GM19397 (cell line): ENCODE results near the gene CALD1.

Source experiments
- ATAC-seq: cut with Tn5 transposase; IDR thresholded peaks from one replicate; pipeline ENCODE4 v1.9.1; 2021; ENCODE audit warnings: mild to moderate bottlenecking, moderate library complexity; ENCODE audit not compliant: unreplicated experiment

CALD1 gene

DNA sequence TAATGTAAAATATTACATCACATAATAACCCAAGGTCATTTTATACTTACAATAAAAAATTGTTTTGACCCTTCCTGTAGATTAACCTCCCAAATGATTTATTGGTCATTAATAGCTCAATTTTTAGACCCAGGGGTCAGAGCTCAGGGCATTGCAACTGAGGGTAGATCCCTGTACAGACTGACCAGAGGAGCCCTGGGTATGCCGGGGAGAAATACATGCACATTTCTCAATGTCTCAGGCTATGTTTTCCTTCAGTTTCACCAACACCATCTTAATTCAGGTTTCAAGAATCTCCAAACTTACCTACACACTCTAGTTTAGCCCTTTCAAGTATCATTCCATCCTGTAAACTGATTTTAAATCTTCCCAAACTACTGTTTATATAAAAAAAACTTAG lies 46.2 kb downstream of the CALD1 start:
- ATAC-seq = no peak

DNA sequence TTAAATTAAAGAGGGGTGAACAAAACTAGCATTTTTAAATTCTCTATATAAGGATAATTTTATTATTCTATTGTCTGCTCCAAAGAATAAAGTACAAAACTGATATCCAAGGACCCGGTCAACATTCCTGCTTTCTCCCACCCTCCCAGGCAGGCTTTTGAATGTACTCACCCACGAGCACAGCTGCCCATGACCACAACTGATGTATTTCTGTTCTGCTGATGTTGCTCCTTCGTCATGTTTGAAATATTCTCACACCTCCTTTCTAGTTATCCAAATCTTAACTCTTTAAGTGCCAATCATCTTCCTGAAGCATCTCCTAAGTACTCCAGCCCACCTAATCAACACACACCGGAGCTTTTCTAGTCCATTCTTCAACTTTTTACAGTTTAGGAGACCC lies 46.7 kb downstream of the CALD1 start:
- ATAC-seq = no peak

- ATAC-seq = no peak
These were observed 48.0 kb downstream of the CALD1 start for GRCh38 chr7:134827436-134827835.

- ATAC-seq = no peak
These were observed 48.5 kb downstream of the CALD1 start for GRCh38 chr7:134827889-134828288.

DNA sequence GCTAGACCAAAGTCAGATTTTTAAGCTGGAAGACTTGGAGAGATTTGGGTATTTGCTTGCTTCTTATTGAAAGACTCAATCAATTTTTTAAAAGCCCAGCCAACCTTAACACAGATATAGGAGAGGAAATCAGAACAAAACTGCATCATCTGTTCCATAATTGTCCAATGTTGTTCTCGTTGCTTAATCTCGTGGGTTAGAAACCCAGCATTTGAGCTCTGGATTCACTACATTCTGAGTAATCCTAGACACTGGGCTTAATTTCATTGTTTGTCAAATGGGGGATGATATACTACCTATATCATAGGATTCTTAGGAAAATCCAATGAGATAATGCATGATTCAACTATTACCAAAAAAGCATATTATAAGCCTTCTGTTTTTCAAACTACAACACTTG lies 48.9 kb downstream of the CALD1 start:
- ATAC-seq = no peak

DNA sequence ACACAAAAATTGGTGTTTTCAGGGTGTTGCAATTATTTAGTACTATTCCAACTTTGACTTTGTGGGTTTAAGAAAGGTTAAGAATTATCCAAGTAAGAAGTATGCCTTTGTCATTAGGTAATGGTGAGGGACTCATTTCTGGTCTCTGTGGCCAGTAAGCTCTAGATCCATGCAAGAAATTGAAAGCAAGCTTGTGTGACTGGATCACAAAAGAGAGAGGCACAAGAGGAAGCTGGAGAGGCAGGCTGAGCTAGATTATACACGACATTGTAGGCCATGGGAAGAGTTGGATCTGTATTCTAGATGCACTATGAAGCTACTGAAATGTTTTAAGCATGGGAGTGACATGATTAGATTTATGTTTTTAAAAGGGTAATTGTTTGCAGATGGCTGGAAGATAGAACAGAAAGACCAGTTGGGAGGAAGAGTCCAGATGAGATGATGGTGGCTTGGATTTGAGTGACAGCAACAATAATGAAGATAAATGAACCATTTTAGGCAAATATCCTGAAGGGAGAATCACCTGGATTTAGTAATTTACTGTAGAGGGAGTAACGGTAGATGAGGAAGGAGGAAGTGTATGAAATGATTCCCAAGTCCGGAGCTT lies 50.0 kb downstream of the CALD1 start:
- no peak for ATAC-seq

DNA sequence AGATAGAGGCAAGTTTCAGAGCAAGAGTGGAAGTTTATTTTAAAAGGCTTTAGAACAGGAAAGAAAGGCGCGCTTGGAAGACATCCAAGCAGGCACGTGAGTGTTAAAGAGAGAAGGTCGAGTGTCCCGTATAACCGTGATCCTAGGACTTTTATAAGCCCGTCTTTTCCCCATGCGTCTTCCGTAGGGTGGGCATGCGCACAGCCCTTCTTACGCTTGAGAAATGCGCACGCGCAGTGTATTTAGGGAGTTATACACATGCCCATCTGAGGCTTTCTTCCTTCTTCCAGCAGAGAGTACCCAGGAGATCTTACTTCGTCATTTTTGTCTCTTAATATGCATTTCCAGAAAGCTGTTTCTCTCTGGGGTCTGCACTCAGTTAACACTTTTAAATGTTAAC lies 52.4 kb downstream of the CALD1 start:
- no peak for ATAC-seq

GRCh38 chr7:134832367-134832766 lies 52.9 kb downstream of the CALD1 start:
- ATAC-seq = no peak

GRCh38 chr7:134834689-134835462 lies 55.4 kb downstream of the CALD1 start:
- ATAC-seq = no peak

DNA sequence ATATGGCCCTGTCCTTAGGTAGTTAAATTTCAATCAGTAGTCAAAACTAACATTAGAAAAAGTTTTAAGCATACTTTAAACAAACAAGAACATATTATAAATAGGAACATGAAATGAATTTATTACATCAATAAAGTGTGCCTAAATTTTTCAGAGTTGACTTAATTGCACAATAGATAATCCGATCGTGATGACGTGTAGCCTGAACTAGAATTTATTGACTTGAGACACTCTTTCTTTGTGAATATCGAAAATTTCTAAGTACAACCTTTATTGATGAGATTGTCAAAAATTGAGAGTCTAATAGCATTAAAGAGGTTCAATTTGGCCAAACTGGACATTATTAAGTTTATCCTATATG lies 56.0 kb downstream of the CALD1 start:
- no peak for ATAC-seq

GRCh38 chr7:134836447-134836846 lies 57.0 kb downstream of the CALD1 start:
- ATAC-seq = no peak

GRCh38 chr7:134839298-134839697 lies 59.9 kb downstream of the CALD1 start:
- no peak for ATAC-seq

DNA sequence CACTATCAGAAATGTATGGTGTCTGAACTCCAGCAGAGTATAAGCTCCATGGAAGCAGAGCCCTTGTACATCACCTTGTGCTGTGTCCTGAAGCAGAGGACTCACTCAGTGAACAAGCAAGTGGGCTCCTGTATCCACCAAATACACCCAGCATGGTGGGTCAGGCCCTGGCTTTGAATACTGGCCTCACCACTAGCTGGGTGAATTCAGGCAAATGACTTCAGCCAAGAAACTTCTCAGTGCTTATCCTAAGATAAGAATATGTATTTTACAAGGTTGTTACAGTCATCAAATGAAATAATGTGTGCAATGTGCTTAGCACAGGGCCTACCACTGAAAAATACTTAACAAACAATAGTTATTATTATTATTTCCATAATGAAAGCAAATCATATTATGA lies 62.6 kb downstream of the CALD1 start:
- ATAC-seq = no peak

- ATAC-seq = no peak
These were observed 63.5 kb downstream of the CALD1 start for GRCh38 chr7:134842886-134843430.

GRCh38 chr7:134844200-134844599 lies 64.8 kb downstream of the CALD1 start:
- no peak for ATAC-seq

- ATAC-seq = no peak
These were observed 66.0 kb downstream of the CALD1 start for GRCh38 chr7:134845461-134845860.

DNA sequence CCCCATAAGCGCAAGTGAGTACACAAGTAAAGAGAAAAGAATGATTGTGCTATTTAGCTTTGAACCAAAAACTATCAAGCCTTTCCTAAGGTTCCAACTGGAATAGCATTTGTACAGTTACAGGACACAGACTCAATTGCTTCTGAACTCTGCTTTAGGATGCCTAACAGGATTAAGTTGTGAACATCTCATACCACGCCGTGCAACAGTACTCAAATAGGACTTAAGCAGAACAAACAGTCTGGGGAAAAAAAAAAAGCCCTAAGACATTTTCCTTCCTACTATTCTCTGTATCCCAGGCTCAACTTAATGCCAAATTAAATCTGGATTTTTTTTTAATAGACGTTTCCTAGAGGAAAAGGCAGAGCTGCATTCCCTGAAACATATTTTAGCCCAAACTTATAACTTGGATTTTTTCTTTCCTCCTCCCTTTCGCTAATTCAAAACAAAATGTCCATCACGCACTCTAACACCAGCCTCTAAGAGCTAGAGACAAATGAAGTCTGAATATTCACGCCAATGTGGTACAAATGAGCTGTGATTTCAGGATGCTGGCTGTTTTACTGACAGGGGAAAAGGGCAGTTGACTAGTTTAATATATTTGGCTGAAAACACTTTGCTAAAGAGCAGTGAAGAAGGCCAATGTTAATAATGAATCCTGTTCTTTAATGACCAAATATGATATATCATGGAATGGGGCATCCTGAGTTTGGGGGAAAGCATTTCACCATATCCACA lies 68.6 kb downstream of the CALD1 start:
- ATAC-seq = no peak

- no peak for ATAC-seq
These were observed 70.6 kb downstream of the CALD1 start for GRCh38 chr7:134850066-134850465.

- no peak for ATAC-seq
These were observed 71.7 kb downstream of the CALD1 start for GRCh38 chr7:134851141-134851540.

DNA sequence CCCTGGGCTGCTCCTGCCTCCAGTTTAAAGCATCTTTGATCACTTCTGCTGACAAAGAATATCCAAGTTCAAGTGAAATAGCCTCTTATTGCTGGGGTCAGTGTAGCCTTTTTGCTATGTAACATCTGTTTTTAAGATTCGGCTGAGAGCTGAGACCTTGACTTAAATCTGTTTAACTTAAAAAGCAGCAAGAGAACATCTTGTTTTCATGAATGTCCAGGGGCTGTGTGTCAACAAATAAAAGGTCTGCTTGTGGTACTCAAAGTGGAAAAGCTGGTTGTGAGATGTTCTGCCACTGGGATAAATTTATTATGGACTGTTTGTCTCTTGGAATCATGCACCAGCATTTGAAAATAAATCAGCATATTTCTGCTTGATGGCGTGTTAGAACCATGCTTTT lies 73.2 kb downstream of the CALD1 start:
- ATAC-seq = no peak

- no peak for ATAC-seq
These were observed 75.4 kb downstream of the CALD1 start for GRCh38 chr7:134854816-134855215.

DNA sequence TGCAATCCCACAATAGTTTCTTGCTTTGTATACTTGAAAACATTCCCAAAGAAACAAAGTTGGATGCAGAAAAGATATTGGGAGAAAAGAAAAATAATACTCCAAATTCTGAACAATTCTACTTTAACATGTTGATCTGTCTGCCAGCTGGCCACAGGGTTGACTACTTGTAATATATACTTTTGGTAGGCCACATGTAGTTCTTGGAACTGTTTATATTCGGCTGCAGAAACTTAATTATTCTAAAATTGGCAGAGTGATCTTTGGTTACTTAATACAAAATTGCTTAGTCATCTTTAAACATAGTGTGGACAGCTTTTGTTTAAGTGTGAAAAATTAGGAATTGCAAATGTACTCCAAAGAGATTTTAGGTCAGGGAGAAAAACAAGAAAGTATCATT lies 76.0 kb downstream of the CALD1 start:
- no peak for ATAC-seq
